Upper lobe of right lung (tissue), 1 donor: ENCODE data around the gene SF3A2. TPM values are rescaled to one million over a fixed set of nuclear protein-coding genes. Genes with fewer than 3 reads are reported as not detected.

ENCODE experiments used
- ATAC-seq: fragments of 200-7000 bp; cut with Tn5 transposase; one replicate; pipeline ENCODE4 v1.9.1; 2020; ENCODE audit warnings: mild to moderate bottlenecking, moderate library complexity
- DNase-seq: peaks from one replicate; pipeline ENCODE4 v3.0.0-alpha.2; 2020
- H3K27ac ChIP-seq: fragments of 200-600 bp; one replicate; pipeline ENCODE4 v1.8.0; 2022
- H3K27me3 ChIP-seq: fragments of 200-600 bp; one replicate; pipeline ENCODE4 v1.8.0; 2022; ENCODE audit warnings: mild to moderate bottlenecking
- H3K36me3 ChIP-seq: fragments of 200-600 bp; one replicate; pipeline ENCODE4 v1.8.0; 2022
- H3K4me1 ChIP-seq: fragments of 200-600 bp; one replicate; pipeline ENCODE4 v1.8.0; 2022
- H3K4me3 ChIP-seq: fragments of 200-600 bp; one replicate; pipeline ENCODE4 v1.8.0; 2022; ENCODE audit warnings: mild to moderate bottlenecking
- H3K9me3 ChIP-seq: fragments of 200-600 bp; one replicate; pipeline ENCODE4 v1.8.0; 2022
- CTCF ChIP-seq: fragments of 200-600 bp; IDR thresholded peaks from one replicate; pipeline ENCODE4 v1.8.0; 2022; ENCODE audit warnings: antibody characterized with exemption
- intact Hi-C: fragments of 100-400 bp; cut with DNase I; formaldehyde crosslinking; loops from one replicate; pipeline ENCODE4 v1.11.0; 2022
- total RNA-seq: library from RNA; stranded (reverse); fragmentation: NEBNext Ultra II Directional; extraction: Animal tissue kit (Norgen Biotek cat#: 25700); gene quantifications from one replicate; pipeline ENCODE4 v1.2.1, GENCODE V29; 2021
- donor health status: DM: no; HTN: yes; CAD: no; lungs with severe emphysema.

The SF3A2 gene
- total RNA-seq, 1 donor from 2014 or later = 67.1 TPM

DNA sequence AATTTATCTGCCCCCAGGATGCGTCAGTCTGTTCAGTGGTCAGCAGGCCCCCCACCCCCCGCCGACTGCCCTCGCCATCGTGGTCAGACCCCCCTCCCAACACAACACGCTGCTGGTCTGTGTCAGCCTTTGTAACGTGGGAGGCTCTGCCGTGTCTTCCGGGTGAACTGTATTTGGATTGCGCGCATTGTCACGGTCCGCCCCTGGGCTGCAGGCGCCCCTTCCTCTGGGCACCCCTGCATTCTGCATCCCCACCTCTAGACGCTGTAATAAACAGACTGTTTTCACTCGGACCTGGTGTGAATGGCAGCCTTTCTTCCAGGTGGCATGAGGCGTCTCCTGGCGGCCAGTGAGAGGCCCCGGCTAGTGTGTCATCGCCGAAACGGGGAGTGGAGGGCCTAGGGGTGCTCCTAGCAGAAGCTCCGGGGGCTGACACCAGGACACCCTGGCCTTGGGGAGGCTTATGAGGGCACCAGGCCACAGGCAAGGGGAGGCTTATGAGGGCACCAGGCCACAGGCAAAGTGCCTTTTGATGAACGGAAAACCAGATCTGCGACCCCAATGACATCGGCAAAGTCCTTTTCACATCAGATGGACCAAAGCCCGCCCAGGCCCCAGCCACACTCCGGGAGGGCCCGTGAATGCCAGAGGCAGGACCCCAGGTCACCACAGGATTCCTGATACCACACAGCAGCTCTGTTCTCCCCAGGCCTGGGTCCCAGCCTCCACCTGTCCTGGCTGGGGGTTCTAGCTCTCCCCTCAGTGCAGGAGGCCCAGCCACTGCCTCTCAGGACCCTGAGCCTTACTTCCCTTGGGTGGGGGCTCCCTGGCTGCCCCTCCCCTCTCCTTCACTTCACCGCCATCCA lies 4.1 kb upstream of the SF3A2 start:
- no peak for TF ChIP-seq CTCF
- DNase-seq (no peak), ATAC-seq (no peak)
- H3K27me3 ChIP-seq = no peaks in the 10 kb centered on the region
- peaks cover 50% of the 10 kb centered on the region for H3K36me3 ChIP-seq
- no peak overlapping the region for H3K4me3 ChIP-seq
- peaks cover 11% of the 10 kb centered on the region for H3K4me1 ChIP-seq
- no peaks in the 10 kb centered on the region for H3K9me3 ChIP-seq
- no peak overlapping the region for H3K27ac ChIP-seq
- intact Hi-C loops = no loop called here

DNA sequence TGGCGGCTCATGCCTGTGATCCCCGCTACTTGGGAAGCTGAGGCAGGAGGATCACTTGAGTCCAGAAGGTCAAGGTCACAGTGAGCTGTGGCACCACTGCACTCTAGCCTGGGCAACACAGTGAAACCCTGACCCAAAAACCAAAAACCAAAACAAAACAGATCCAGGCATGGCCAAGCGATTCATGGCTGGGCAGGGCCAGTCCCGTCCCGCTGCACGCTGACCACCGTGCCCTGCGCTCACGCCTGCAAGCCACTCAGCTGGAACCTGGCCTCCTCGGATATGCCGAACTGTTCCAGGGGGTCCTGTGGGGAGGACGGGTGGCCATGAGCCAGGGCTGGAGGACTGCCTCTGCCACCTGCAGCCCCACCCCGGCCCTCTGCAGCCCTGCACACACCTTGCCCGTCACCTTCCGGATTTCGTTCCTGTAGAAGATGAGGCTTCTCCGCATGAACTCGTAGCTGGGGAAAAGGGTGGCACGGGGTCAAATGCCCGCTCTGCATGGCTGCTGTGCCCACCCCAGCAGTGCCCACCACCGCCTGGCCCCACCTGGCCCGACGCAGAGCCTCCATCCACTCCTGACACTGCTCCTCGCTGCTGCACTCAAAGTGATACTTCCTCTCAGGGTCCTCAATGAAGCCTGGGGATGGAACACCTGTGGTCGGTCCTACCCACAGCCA lies 2.9 kb upstream of the SF3A2 start:
- DNase-seq (no peak), ATAC-seq (no peak)
- Histone ChIP-seq H3K27ac (no peak overlapping the region), H3K27me3 (no peaks in the 10 kb centered on the region), H3K36me3 (peaks cover 42% of the 10 kb centered on the region), H3K4me3 (no peak overlapping the region), H3K4me1 (peaks cover 24% of the 10 kb centered on the region), H3K9me3 (no peaks in the 10 kb centered on the region)
- intact Hi-C loops = no loop called here
- TF ChIP-seq CTCF = no peak

GRCh38 chr19:2234996-2235380 lies 1.6 kb upstream of the SF3A2 start:
- Histone ChIP-seq H3K27me3 (no peaks in the 10 kb centered on the region), H3K36me3 (peaks cover 31% of the 10 kb centered on the region), H3K4me3 (peak overlapping the region; percentile 90), H3K9me3 (no peaks in the 10 kb centered on the region), H3K4me1 (peaks cover 34% of the 10 kb centered on the region), H3K27ac (peak overlapping the region; percentile 99)
- TF ChIP-seq CTCF = no peak
- ATAC-seq = no peak
- intact Hi-C loops = loop anchor here (5.0 kb wide), 1 partner anchor 37 kb away; no protein-coding TSS in a partner anchor
- no peak for DNase-seq

GRCh38 chr19:2235381-2236063 lies 1.1 kb upstream of the SF3A2 start:
- peak overlapping the region; percentile 99 for H3K27ac ChIP-seq
- peak; percentile 80 for DNase-seq
- intact Hi-C loops = loop anchor here (5.0 kb wide), 1 partner anchor 37 kb away; no protein-coding TSS in a partner anchor
- peaks cover 39% of the 10 kb centered on the region for H3K4me1 ChIP-seq
- no peaks in the 10 kb centered on the region for H3K9me3 ChIP-seq
- peaks cover 25% of the 10 kb centered on the region for H3K36me3 ChIP-seq
- H3K27me3 ChIP-seq = no peaks in the 10 kb centered on the region
- peak; percentile 34 for ATAC-seq
- H3K4me3 ChIP-seq = peak overlapping the region; percentile 90
- no peak for TF ChIP-seq CTCF

DNA sequence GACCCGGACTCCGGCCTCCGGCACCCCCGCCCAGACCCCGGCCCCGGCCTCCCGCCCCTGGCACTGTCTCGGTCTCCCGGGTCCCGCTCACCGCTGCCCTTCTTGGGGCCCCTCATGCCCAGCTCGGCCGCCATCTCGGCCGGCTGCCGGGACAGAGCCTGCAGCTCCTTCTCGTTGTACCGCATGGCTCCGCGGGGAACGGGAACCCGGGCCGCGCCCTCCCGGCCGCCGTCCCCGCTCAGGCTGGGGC lies 635 bp upstream of the SF3A2 start:
- no peak for ATAC-seq
- no peak for TF ChIP-seq CTCF

More for the DNA sequence above, 635 bp upstream of the SF3A2 start:
- DNase-seq = no peak
- Histone ChIP-seq H3K27ac (peak overlapping the region; percentile 99), H3K27me3 (no peaks in the 10 kb centered on the region), H3K4me3 (peak overlapping the region; percentile 90), H3K36me3 (peaks cover 21% of the 10 kb centered on the region), H3K4me1 (peaks cover 44% of the 10 kb centered on the region), H3K9me3 (no peaks in the 10 kb centered on the region)
- intact Hi-C loops = loop anchor here (5.0 kb wide), 1 partner anchor 36 kb away; no protein-coding TSS in a partner anchor
